SK-N-SH treated with all-trans-retinoic acid at 6 μM for 48 hours (cell line): ENCODE results near the gene EN2.

ENCODE experiments used
- ATAC-seq: fragments of 200-7000 bp; cut with Tn5 transposase; 3 replicates; pipeline ENCODE4 v1.9.1; 2020; ENCODE audit warnings: mild to moderate bottlenecking, moderate library complexity
- ARNTL ChIP-seq: fragments of 450-650 bp; formaldehyde crosslinking; IDR thresholded peaks from 2 replicates; pipeline ENCODE4 v1.5.0; 2020; ENCODE audit warnings: low read depth, mild to moderate bottlenecking, moderate library complexity, borderline replicate concordance
- BACH2 ChIP-seq: fragments of 250-450 bp; sonication (Bioruptor Pico); IDR thresholded peaks from 2 replicates; pipeline ENCODE4 v1.9.0; 2021; ENCODE audit warnings: mild to moderate bottlenecking, borderline replicate concordance
- ESRRG ChIP-seq: fragments of 250-450 bp; sonication (Bioruptor Pico); IDR thresholded peaks from 2 replicates; pipeline ENCODE4 v1.6.1; 2021; ENCODE audit warnings: mild to moderate bottlenecking
- GLIS3 ChIP-seq: fragments of 250-450 bp; sonication (Bioruptor Pico); IDR thresholded peaks from 2 replicates; pipeline ENCODE4 v1.5.0; 2020; ENCODE audit warnings: mild to moderate bottlenecking, moderate library complexity
- OSR1 ChIP-seq: fragments of 250-450 bp; sonication (Bioruptor Pico); IDR thresholded peaks from 2 replicates; pipeline ENCODE4 v1.8.0; 2022; ENCODE audit warnings: moderate library complexity, mild to moderate bottlenecking, inconsistent platforms
- PPARA ChIP-seq: fragments of 250-450 bp; sonication (Bioruptor Pico); IDR thresholded peaks from 2 replicates; pipeline ENCODE4 v1.5.0; 2020; ENCODE audit warnings: mild to moderate bottlenecking, borderline replicate concordance
- RARB ChIP-seq: fragments of 250-450 bp; sonication (Bioruptor Pico); IDR thresholded peaks from 2 replicates; pipeline ENCODE4 v1.8.0; 2021; ENCODE audit warnings: mild to moderate bottlenecking, moderate library complexity
- SNAI2 ChIP-seq: fragments of 250-450 bp; sonication (Bioruptor Pico); IDR thresholded peaks from 2 replicates; pipeline ENCODE4 v1.5.0; 2020; ENCODE audit warnings: mild to moderate bottlenecking, moderate library complexity
- TOX ChIP-seq: fragments of 250-450 bp; sonication (Bioruptor Pico); IDR thresholded peaks from 2 replicates; pipeline ENCODE4 v1.8.0; 2021; ENCODE audit warnings: mild to moderate bottlenecking, moderate library complexity, borderline replicate concordance
- ZFP3 ChIP-seq: fragments of 250-450 bp; sonication (Bioruptor Pico); IDR thresholded peaks from 2 replicates; pipeline ENCODE4 v1.5.0; 2020; ENCODE audit warnings: mild to moderate bottlenecking, moderate library complexity
- ZFP30 ChIP-seq: fragments of 450-650 bp; formaldehyde crosslinking; IDR thresholded peaks from 2 replicates; pipeline ENCODE4 v1.5.0; 2022; ENCODE audit warnings: mild to moderate bottlenecking, moderate library complexity
- ZNF565 ChIP-seq: fragments of 450-650 bp; formaldehyde crosslinking; conservative IDR thresholded peaks from 2 replicates; pipeline ENCODE4 v1.5.0; 2020; ENCODE audit warnings: low read depth, mild to moderate bottlenecking, moderate library complexity
- ZNF70 ChIP-seq: fragments of 450-650 bp; formaldehyde crosslinking; IDR thresholded peaks from 2 replicates; pipeline ENCODE4 v1.5.0; 2020; ENCODE audit warnings: mild to moderate bottlenecking, moderate library complexity
- ZNF8 ChIP-seq: fragments of 450-650 bp; formaldehyde crosslinking; IDR thresholded peaks from 2 replicates; pipeline ENCODE4 v1.5.0; 2020; ENCODE audit warnings: mild to moderate bottlenecking, moderate library complexity
- TF ChIP-seq, protein P1 (sequence below): fragments of 250-450 bp; sonication (Bioruptor Pico); IDR thresholded peaks from 2 replicates; pipeline ENCODE4 v1.5.0; 2020; ENCODE audit warnings: mild to moderate bottlenecking, moderate library complexity
- TF ChIP-seq, protein P2 (sequence below): fragments of 250-450 bp; sonication (Bioruptor Pico); IDR thresholded peaks from 2 replicates; pipeline ENCODE4 v1.5.1; 2021; ENCODE audit warnings: mild to moderate bottlenecking, moderate library complexity
- TF ChIP-seq, protein P3 (sequence below): fragments of 250-450 bp; sonication (Bioruptor Pico); IDR thresholded peaks from 2 replicates; pipeline ENCODE4 v1.8.0; 2020; ENCODE audit warnings: mild to moderate bottlenecking, moderate library complexity, borderline replicate concordance
- TF ChIP-seq, protein P4 (sequence below): fragments of 250-450 bp; sonication (Bioruptor Pico); IDR thresholded peaks from 2 replicates; pipeline ENCODE4 v1.5.1; 2020; ENCODE audit warnings: low read depth, mild to moderate bottlenecking, moderate library complexity
- TF ChIP-seq, protein P5 (sequence below): fragments of 250-450 bp; sonication (Bioruptor Pico); IDR thresholded peaks from 2 replicates; pipeline ENCODE4 v1.8.0; 2021; ENCODE audit warnings: low read depth, mild to moderate bottlenecking, moderate library complexity, borderline replicate concordance

The EN2 gene

DNA sequence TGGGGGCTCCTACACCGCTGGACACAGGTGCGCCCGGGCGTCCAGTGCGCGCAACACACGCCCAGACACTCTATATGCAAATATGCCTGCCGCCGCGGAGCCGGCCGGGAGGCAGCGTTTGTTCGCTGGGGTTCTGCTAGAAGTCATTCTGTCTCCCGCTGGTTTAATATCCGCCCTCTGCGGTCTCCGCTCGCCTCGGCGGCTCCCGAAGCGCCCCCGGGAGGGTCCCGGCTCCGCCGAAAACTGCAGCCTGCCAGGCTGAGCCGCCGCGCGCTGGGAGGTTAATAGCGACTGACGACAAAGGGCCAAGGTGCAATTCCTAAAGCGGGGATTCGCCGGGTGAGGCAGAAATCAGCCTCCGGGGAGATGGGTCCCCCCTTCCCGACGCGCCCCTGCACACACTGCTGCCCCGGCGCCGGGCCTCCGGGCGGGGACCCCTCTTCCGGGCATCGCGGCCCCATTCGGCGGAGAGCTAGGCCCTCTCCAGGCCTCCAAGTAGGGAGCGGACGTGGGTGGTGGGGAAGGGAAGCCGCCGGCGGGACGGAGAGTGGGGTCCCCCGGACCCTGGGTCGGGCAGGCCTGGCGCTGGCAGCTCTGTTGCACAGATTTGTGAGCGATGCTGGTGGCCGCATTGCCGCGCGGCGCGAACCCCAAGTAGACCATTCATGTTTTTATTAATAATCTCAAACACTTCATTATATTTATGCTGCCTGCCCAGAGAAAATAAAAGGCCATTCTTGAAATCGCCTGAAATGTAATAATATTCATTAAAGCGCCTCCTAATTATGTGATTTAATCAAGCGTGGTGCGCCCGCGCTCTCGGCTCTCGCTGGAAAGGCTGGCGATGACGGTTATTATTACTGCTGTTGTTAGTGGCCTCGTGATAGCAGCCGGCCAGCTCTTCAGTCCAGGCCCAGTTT, 9.1 kb downstream of the EN2 start:
- ATAC-seq, result peak; percentile 57
- TF ChIP-seq, protein P1, sequence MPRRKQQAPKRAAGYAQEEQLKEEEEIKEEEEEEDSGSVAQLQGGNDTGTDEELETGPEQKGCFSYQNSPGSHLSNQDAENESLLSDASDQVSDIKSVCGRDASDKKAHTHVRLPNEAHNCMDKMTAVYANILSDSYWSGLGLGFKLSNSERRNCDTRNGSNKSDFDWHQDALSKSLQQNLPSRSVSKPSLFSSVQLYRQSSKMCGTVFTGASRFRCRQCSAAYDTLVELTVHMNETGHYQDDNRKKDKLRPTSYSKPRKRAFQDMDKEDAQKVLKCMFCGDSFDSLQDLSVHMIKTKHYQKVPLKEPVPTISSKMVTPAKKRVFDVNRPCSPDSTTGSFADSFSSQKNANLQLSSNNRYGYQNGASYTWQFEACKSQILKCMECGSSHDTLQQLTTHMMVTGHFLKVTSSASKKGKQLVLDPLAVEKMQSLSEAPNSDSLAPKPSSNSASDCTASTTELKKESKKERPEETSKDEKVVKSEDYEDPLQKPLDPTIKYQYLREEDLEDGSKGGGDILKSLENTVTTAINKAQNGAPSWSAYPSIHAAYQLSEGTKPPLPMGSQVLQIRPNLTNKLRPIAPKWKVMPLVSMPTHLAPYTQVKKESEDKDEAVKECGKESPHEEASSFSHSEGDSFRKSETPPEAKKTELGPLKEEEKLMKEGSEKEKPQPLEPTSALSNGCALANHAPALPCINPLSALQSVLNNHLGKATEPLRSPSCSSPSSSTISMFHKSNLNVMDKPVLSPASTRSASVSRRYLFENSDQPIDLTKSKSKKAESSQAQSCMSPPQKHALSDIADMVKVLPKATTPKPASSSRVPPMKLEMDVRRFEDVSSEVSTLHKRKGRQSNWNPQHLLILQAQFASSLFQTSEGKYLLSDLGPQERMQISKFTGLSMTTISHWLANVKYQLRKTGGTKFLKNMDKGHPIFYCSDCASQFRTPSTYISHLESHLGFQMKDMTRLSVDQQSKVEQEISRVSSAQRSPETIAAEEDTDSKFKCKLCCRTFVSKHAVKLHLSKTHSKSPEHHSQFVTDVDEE, result no peak
- TF ChIP-seq ARNTL (no peak), ZNF70 (CRISPR knock-in tag) (no peak), RARB (no peak), SNAI2 (CRISPR knock-in tag) (no peak), OSR1 (no peak), BACH2 (CRISPR knock-in tag) (no peak), GLIS3 (no peak), ZFP3 (CRISPR knock-in tag) (no peak), ZFP30 (CRISPR knock-in tag) (no peak), ZNF565 (CRISPR knock-in tag) (no peak), ESRRG (CRISPR knock-in tag) (no peak), PPARA (CRISPR knock-in tag) (no peak)
- TF ChIP-seq, protein P2, sequence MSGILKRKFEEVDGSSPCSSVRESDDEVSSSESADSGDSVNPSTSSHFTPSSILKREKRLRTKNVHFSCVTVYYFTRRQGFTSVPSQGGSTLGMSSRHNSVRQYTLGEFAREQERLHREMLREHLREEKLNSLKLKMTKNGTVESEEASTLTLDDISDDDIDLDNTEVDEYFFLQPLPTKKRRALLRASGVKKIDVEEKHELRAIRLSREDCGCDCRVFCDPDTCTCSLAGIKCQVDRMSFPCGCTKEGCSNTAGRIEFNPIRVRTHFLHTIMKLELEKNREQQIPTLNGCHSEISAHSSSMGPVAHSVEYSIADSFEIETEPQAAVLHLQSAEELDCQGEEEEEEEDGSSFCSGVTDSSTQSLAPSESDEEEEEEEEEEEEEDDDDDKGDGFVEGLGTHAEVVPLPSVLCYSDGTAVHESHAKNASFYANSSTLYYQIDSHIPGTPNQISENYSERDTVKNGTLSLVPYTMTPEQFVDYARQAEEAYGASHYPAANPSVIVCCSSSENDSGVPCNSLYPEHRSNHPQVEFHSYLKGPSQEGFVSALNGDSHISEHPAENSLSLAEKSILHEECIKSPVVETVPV (CRISPR knock-in tag), result no peak
- TF ChIP-seq, protein P3, sequence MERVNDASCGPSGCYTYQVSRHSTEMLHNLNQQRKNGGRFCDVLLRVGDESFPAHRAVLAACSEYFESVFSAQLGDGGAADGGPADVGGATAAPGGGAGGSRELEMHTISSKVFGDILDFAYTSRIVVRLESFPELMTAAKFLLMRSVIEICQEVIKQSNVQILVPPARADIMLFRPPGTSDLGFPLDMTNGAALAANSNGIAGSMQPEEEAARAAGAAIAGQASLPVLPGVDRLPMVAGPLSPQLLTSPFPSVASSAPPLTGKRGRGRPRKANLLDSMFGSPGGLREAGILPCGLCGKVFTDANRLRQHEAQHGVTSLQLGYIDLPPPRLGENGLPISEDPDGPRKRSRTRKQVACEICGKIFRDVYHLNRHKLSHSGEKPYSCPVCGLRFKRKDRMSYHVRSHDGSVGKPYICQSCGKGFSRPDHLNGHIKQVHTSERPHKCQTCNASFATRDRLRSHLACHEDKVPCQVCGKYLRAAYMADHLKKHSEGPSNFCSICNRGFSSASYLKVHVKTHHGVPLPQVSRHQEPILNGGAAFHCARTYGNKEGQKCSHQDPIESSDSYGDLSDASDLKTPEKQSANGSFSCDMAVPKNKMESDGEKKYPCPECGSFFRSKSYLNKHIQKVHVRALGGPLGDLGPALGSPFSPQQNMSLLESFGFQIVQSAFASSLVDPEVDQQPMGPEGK, result no peak
- TF ChIP-seq, protein P4, sequence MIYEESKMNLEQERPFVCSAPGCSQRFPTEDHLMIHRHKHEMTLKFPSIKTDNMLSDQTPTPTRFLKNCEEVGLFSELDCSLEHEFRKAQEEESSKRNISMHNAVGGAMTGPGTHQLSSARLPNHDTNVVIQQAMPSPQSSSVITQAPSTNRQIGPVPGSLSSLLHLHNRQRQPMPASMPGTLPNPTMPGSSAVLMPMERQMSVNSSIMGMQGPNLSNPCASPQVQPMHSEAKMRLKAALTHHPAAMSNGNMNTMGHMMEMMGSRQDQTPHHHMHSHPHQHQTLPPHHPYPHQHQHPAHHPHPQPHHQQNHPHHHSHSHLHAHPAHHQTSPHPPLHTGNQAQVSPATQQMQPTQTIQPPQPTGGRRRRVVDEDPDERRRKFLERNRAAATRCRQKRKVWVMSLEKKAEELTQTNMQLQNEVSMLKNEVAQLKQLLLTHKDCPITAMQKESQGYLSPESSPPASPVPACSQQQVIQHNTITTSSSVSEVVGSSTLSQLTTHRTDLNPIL (CRISPR knock-in tag), result no peak

DNA sequence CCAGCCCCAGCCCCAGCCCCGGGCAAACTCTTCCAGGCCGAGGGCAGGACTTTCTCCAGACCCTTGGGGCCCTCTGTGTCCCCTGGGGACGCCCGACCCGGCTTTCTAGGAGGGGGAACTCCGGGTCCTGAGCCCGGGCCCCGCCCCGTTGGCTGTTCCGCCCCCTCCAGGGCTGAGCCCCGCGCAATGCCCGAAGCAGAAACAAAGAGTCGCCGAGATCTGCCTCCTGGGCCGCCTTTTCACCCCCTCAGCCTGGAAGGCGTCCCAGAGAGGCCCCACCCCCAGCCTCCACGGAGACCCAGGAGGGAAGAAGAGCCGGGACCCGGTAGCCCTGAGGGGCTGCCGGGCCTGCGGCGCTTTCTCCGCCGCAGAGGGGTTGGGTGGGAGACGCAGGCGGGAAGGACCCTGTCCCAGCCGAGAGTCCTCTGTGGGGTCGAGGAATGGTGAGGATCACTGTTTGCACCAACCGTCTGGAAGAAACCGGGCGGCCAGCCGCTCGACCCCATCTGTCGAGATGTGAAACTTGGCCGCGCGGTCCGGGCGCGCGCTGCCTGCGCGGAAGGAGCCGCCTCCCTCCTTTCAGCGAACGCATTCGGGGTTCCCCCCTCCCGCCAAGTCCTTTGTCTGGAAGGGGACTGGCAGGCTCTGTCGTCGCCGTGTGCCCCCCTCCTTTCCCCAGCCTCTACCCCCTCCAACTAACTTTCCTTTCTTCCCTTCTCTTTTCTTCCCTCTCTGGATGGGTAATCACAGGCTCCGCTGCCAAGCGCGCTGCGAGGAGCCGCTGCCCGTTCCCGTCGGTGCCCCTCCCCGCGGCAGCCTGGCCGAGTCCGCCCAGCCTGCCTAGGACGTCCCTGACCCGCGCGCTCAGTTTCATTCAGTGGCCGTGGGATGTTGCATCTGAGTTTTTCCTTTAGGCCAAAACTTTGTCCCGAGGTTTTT, 10.2 kb downstream of the EN2 start:
- no peak for TF ChIP-seq TOX (CRISPR knock-in tag)
- TF ChIP-seq GLIS3, result no peak
- TF ChIP-seq ARNTL, result no peak
- TF ChIP-seq, protein P4 (CRISPR knock-in tag), result no peak
- TF ChIP-seq PPARA (CRISPR knock-in tag), result no peak
- TF ChIP-seq SNAI2 (CRISPR knock-in tag), result no peak
- TF ChIP-seq, protein P5, sequence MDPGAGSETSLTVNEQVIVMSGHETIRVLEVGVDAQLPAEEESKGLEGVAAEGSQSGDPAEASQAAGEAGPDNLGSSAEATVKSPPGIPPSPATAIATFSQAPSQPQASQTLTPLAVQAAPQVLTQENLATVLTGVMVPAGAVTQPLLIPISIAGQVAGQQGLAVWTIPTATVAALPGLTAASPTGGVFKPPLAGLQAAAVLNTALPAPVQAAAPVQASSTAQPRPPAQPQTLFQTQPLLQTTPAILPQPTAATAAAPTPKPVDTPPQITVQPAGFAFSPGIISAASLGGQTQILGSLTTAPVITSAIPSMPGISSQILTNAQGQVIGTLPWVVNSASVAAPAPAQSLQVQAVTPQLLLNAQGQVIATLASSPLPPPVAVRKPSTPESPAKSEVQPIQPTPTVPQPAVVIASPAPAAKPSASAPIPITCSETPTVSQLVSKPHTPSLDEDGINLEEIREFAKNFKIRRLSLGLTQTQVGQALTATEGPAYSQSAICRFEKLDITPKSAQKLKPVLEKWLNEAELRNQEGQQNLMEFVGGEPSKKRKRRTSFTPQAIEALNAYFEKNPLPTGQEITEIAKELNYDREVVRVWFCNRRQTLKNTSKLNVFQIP (CRISPR knock-in tag), result no peak
- TF ChIP-seq ZFP3 (CRISPR knock-in tag), result no peak
- TF ChIP-seq, protein P3, result no peak
- no peak for TF ChIP-seq BACH2 (CRISPR knock-in tag)
- no peak for TF ChIP-seq RARB
- TF ChIP-seq ZNF8 (CRISPR knock-in tag), result no peak
- ATAC-seq, result no peak
